Right lobe of liver (tissue), 6 donors: ENCODE measurements around the gene KYAT1. TPM values are rescaled to one million over a fixed set of nuclear protein-coding genes. Genes with fewer than 3 reads are reported as not detected.
A peak's percentile ranks its signal among the peaks of the same experiment; 100 is the strongest.

Experiments
- ATAC-seq, 4 donors: fragments of 200-7000 bp; cut with Tn5 transposase; one replicate each; pipeline ENCODE4 v1.9.1; 2020; ENCODE audit warnings: mild to moderate bottlenecking in 4 of 4, moderate library complexity in 4 of 4
- DNase-seq, 3 donors: peaks; one replicate each; pipeline ENCODE4 v3.0.0-alpha.2; 2020
- H3K27ac ChIP-seq, 3 donors: fragments of 200-600 bp; one replicate each; pipeline ENCODE4 v1.8.0; 2022
- H3K27me3 ChIP-seq, 2 donors: fragments of 200-600 bp; one replicate each; pipeline ENCODE4 v1.8.0; 2022
- H3K36me3 ChIP-seq, 4 donors: fragments of 200-600 bp; sonication (generic) in 1 of 4; one replicate each; pipeline versions ENCODE4 v1.5.1 to v1.8.0; 2017 to 2022; ENCODE audit warnings: control low read depth in 1 of 4
- H3K4me1 ChIP-seq, 4 donors: fragments of 200-600 bp; sonication (generic) in 1 of 4; one replicate each; pipeline versions ENCODE4 v1.5.1 to v1.8.0; 2017 to 2022; ENCODE audit warnings: control low read depth in 1 of 4
- H3K4me3 ChIP-seq, 3 donors: fragments of 200-600 bp; one replicate each; pipeline ENCODE4 v1.8.0; 2022
- H3K9me3 ChIP-seq, 4 donors: fragments of 200-600 bp; sonication (generic) in 1 of 4; one replicate each; pipeline versions ENCODE4 v1.5.1 to v1.8.0; 2017 to 2022; ENCODE audit warnings: control low read depth in 1 of 4
- CTCF ChIP-seq, 4 donors: fragments of 200-600 bp in 3 of 4; fragments of 450-650 bp in 1 of 4; IDR thresholded peaks; one replicate each; pipeline versions ENCODE4 v1.5.1 to v1.8.0; 2016 to 2022; ENCODE audit warnings: antibody characterized with exemption in 4 of 4, mild to moderate bottlenecking in 2 of 4
- POLR2A ChIP-seq: fragments of 450-650 bp; IDR thresholded peaks from one replicate; pipeline ENCODE4 v1.6.1; 2017; ENCODE audit warnings: antibody characterized with exemption, mild to moderate bottlenecking
- WGBS: methylation state at CpG from one replicate; pipeline ENCODE4 v1.1.6; 2018; ENCODE audit warnings: low coverage, low lambda C conversion rate; ENCODE audit not compliant: insufficient coverage; ENCODE audit errors: missing lambda C conversion rate; 5-methylcytosine and 5-hydroxymethylcytosine counted together
- intact Hi-C, 2 donors: fragments of 100-400 bp; cut with DNase I; formaldehyde crosslinking; loops; one replicate each; pipeline versions ENCODE4 v1.11.2 to v1.14.1; 2022
- total RNA-seq, 6 experiments: library from RNA; depleted of rRNA in 2 of 6; stranded (reverse); fragments of >200 nt in 2 of 6; fragmentation: NEBNext Ultra II Directional in 3 of 6; extraction: Animal tissue kit (Norgen Biotek cat#: 25700) in 3 of 6; gene quantifications; one replicate each; pipeline versions ENCODE4 v1.1.0 to v1.2.4, GENCODE V29; 2016 to 2023
- donor health status: DM: no; HTN: yes; CAD: no.
- donor health status: DM: no; HTN: no; CAD: no.
- donor health status: DM: no; HTN: no; CAD: no.
- donor health status: DM: no; HTN: yes; CAD: no.
- donor health status: DM: no; HTN: yes; CAD: no.

The KYAT1 gene
- total RNA-seq, 6 experiments from 2014 or later: 7.2 to 12.7 (median 10.4) TPM

- intact Hi-C loops: no loop called here
- H3K27ac ChIP-seq: peak overlapping the region; percentile 65 to 84 (median 66)
- H3K4me1 ChIP-seq: peaks cover 0 to 16% (median 2%) of the 10 kb centered on the region in 4 donors
- peak overlapping the region; percentile 82 to 100 (median 99) for H3K4me3 ChIP-seq
- 0% methylated on average over 7 of the region's 7 CpGs for WGBS
- DNase-seq: no peak
- peak; percentile 21 to 49 (median 30) for ATAC-seq
- peaks cover 0 to 22% (median 2%) of the 10 kb centered on the region in 4 donors for H3K36me3 ChIP-seq
- no peak for TF ChIP-seq POLR2A
- no peak for TF ChIP-seq CTCF (IDR thresholded peaks at IDR 0.05)
- H3K27me3 ChIP-seq: no peaks in the 10 kb centered on the region
- H3K9me3 ChIP-seq: no peaks in the 10 kb centered on the region
Measured at GRCh38 chr9:128787659-128788058, 94.1 kb downstream of the KYAT1 start.

GRCh38 chr9:128786681-128787601, 94.8 kb downstream of the KYAT1 start, which contains the start of gene TBC1D13:
TBC1D13 (plus strand) TSS chr9:128787253; CDS start chr9:128787354, 101 bp downstream.
- DNase-seq (peak; percentile 90 to 94 (median 93)), ATAC-seq (peak; percentile 98 to 99 (median 98))
- Histone ChIP-seq H3K36me3 (peaks cover 0 to 15% (median 1%) of the 10 kb centered on the region in 4 donors), H3K27ac (peak within 1 kb of the TSS; percentile 65 to 84 (median 66)), H3K9me3 (no peaks in the 10 kb centered on the region), H3K4me3 (peak within 1 kb of the TSS; percentile 82 to 100 (median 99)), H3K27me3 (no peaks in the 10 kb centered on the region), H3K4me1 (peaks cover 0 to 10% (median 2%) of the 10 kb centered on the region in 4 donors)
- 25% methylated on average over 21 of the region's 64 CpGs for WGBS
- intact Hi-C loops: no loop called here
- TF ChIP-seq POLR2A (peak; percentile 47), CTCF (IDR thresholded peaks at IDR 0.05) (no peak)

- DNase-seq (no peak), ATAC-seq (no peak)
- intact Hi-C loops: no loop called here
- peaks cover 0 to 10% (median 2%) of the 10 kb centered on the region in 4 donors for H3K4me1 ChIP-seq
- H3K27me3 ChIP-seq: no peaks in the 10 kb centered on the region
- peaks cover 0 to 2% (median 0%) of the 10 kb centered on the region in 4 donors for H3K36me3 ChIP-seq
- 84% methylated on average over 6 of the region's 6 CpGs for WGBS
- TF ChIP-seq CTCF (IDR thresholded peaks at IDR 0.05) (no peak), POLR2A (no peak)
- H3K27ac ChIP-seq: no peak overlapping the region
- no peak overlapping the region for H3K4me3 ChIP-seq
- H3K9me3 ChIP-seq: no peaks in the 10 kb centered on the region
Measured at GRCh38 chr9:128785427-128785826, 96.3 kb downstream of the KYAT1 start.

Other genes with a start within 250 kb of the KYAT1 start
- 10 to 100 TPM; 11.8 to 23.9 (median 18.8) TPM for gene DYNC2I2, start 225.1 kb downstream of the KYAT1 start, total RNA-seq
- 100 to 1,000 TPM in 2 of 6 experiments, 10 to 100 TPM in 4; 57.4 to 110 (median 82.6) TPM for gene SET, start 192.7 kb downstream of the KYAT1 start, total RNA-seq
- gene PKN3, start 179.4 kb downstream of the KYAT1 start, total RNA-seq: 1 to 10 TPM in 5 of 6 experiments, under 1 TPM in 1; 0.81 to 4.9 (median 2.4) TPM
- gene ZDHHC12, start 157.8 kb downstream of the KYAT1 start, total RNA-seq: 10 to 100 TPM; 14.1 to 46.1 (median 22.7) TPM
- 10 to 100 TPM; 13.4 to 21.8 (median 16.0) TPM for gene ZER1, start 110.0 kb downstream of the KYAT1 start, total RNA-seq
- 10 to 100 TPM in 4 of 6 experiments, 1 to 10 TPM in 2; 7.3 to 16.0 (median 12.6) TPM for gene TBC1D13, start 94.7 kb downstream of the KYAT1 start, total RNA-seq
- gene ENDOG, start 63.5 kb downstream of the KYAT1 start, total RNA-seq: 10 to 100 TPM; 22.4 to 50.1 (median 41.0) TPM
- gene SPOUT1, start 52.2 kb downstream of the KYAT1 start, total RNA-seq: 10 to 100 TPM; 14.5 to 37.8 (median 24.5) TPM
- 10 to 100 TPM in 5 of 6 experiments, 1 to 10 TPM in 1; 8.6 to 46.1 (median 22.1) TPM for gene LRRC8A, start 183 bp upstream of the KYAT1 start, total RNA-seq
- 10 to 100 TPM; 14.0 to 69.7 (median 38.2) TPM for gene PHYHD1, start 39.0 kb upstream of the KYAT1 start, total RNA-seq
- gene DOLK, start 65.7 kb upstream of the KYAT1 start, total RNA-seq: 10 to 100 TPM in 2 of 6 experiments, 1 to 10 TPM in 4; 6.6 to 17.3 (median 8.4) TPM
- gene NUP188, start 65.7 kb upstream of the KYAT1 start, total RNA-seq: 10 to 100 TPM; 10.5 to 18.7 (median 15.6) TPM
- gene SH3GLB2, start 146.4 kb upstream of the KYAT1 start, total RNA-seq: 10 to 100 TPM; 23.7 to 28.3 (median 24.7) TPM
- gene MIGA2, start 154.7 kb upstream of the KYAT1 start, total RNA-seq: 10 to 100 TPM in 4 of 6 experiments, 1 to 10 TPM in 2; 9.1 to 16.4 (median 10.8) TPM
- gene DOLPP1, start 199.2 kb upstream of the KYAT1 start, total RNA-seq: 10 to 100 TPM; 10.1 to 16.8 (median 13.3) TPM
- 100 to 1,000 TPM in 4 of 6 experiments, 10 to 100 TPM in 2; 86.1 to 146 (median 104) TPM for gene CRAT, start 228.8 kb upstream of the KYAT1 start, total RNA-seq
- gene PTPA, start 229.5 kb upstream of the KYAT1 start, total RNA-seq: 100 to 1,000 TPM in 1 of 6 experiments, 10 to 100 TPM in 5; 55.4 to 123 (median 62.0) TPM